ENCODE measurements around the gene SYP. TPM values are rescaled to one million over a fixed set of nuclear protein-coding genes. Genes with fewer than 3 reads are reported as not detected.
A peak's percentile ranks its signal among the peaks of the same experiment; 100 is the strongest.

Gene SYP
- total and polyA plus RNA-seq, 4 donors = 0.30 to 0.67 (median 0.47) TPM

DNA sequence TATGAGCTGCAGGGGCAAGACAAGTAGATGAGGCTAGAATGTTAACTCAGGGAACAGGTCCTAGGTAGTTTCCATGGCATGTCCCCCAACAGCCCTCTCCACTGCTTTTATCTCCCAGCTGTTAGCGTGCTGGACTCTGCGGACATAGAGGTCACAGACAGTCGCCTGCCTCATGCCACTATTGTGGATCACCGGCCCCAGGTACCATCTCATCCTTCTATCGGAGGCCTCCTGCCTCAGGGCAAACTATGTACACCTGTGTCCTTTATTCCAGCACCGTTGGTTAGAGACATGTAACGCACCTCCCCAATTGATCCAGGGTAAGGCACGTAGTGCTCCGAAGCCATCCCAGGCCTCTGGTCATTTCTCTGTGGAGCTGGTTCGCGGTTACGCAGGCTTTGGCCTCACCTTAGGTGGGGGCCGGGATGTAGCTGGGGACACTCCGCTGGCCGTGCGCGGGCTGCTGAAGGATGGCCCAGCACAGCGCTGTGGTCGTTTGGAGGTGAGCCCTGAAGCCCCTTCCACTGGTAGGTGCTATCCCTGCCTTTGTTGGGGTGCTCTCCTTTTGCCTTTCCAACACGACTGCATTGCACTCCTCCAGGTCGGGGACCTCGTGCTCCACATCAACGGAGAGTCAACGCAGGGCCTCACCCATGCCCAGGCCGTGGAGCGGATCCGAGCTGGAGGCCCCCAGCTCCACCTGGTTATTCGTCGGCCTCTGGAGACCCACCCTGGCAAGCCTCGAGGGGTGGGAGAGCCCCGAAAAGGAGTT, 35.2 kb downstream of the SYP start:
- no peak for DNase-seq (ENCODE audit: low spot score)
- no peak for TF ChIP-seq RAD21 (IDR thresholded peaks at IDR 0.05)
- no peak for TF ChIP-seq FOXA1 (IDR thresholded peaks at IDR 0.05)
- TF ChIP-seq NR2F2 (IDR thresholded peaks at IDR 0.05) = no peak
- no peak for TF ChIP-seq TAF1 (conservative IDR thresholded peaks at IDR 0.05)
- no peak for TF ChIP-seq HNF4G (IDR thresholded peaks at IDR 0.05)
- no peak for TF ChIP-seq CTCF (IDR thresholded peaks at IDR 0.05; ENCODE audit: low read depth, low read length, missing input control)
- TF ChIP-seq, protein P1, sequence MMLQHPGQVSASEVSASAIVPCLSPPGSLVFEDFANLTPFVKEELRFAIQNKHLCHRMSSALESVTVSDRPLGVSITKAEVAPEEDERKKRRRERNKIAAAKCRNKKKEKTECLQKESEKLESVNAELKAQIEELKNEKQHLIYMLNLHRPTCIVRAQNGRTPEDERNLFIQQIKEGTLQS (IDR thresholded peaks at IDR 0.05) = no peak
- TF ChIP-seq HNF4A (conservative IDR thresholded peaks at IDR 0.05) = no peak
- no peak for TF ChIP-seq RXRA (IDR thresholded peaks at IDR 0.05)
- Histone ChIP-seq H3K27me3 (ENCODE audit: control insufficient read depth in 4 of 4, insufficient read depth in 4 of 4, low read length in 3 of 4) (no peaks in the 10 kb centered on the region), H3K27ac (ENCODE audit: low read depth in 1 of 2, low read length in 2 of 2) (peak overlapping the region; percentile 95), H3K36me3 (ENCODE audit: control insufficient read depth in 4 of 4, insufficient read depth in 3 of 4, low read depth in 1 of 4, low read length in 3 of 4) (no peaks in the 10 kb centered on the region), H3K9me3 (ENCODE audit: control insufficient read depth in 4 of 4, low read length in 3 of 4) (no peaks in the 10 kb centered on the region), H3K4me3 (ENCODE audit: low read depth in 1 of 3, low read length in 3 of 3) (no peak overlapping the region), H3K4me1 (ENCODE audit: control insufficient read depth in 4 of 4, insufficient read depth in 4 of 4, low read length in 3 of 4) (peaks cover 0 to 4% (median 2%) of the 10 kb centered on the region in 4 donors), H3K9ac (ENCODE audit: low read depth in 1 of 2, low read length in 2 of 2) (no peak overlapping the region)
- WGBS = 88% methylated on average over 31 of the region's 31 CpGs

DNA sequence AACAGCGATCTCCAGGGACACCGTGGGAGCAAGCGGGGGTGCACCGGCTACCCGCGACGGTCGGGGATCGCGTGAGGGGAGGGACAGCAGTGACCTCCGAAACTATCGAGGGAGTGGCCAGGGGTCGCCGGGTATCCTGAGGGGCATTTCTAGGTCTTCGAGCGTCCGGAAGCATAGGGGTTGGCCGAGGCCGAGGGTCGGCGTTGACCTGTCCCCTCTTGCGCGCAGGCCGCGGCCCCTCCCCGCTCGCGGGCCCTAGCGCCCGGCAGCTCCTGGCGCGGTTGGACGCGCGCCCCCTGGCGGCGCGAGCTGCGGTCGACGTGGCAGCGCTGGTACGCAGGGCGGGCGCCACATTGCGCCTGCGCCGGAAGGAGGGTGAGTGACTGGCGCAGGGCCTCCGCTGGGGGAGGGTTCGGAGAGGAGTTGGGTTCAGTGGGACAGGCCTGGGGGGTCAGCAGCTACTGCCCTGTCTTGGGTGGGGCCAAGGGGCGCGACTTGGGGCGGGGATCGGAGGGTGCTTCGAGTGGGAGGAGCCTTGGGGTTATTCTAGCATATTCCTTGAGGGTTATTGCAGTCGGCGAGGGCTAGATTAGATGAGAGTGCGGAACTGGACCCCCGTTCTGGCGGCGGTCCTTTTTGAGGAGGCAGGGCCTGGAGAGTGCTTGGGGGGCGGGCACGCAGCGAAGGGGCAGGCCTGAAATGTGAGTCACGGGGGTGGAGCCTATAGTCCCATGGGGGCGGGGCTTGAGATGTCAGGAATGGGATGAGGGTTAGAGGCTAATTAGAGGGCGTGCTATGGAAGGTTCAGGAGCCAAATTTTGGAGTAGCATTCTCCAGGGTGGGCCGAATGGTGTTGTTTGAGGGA, 36.2 kb downstream of the SYP start:
- H3K4me1 ChIP-seq (ENCODE audit: control insufficient read depth in 4 of 4, insufficient read depth in 4 of 4, low read length in 3 of 4) = peaks cover 0 to 4% (median 2%) of the 10 kb centered on the region in 4 donors
- H3K27ac ChIP-seq (ENCODE audit: low read depth in 1 of 2, low read length in 2 of 2) = peak overlapping the region; percentile 95
- DNase-seq (ENCODE audit: low spot score) = peak; percentile 87
- H3K27me3 ChIP-seq (ENCODE audit: control insufficient read depth in 4 of 4, insufficient read depth in 4 of 4, low read length in 3 of 4) = no peaks in the 10 kb centered on the region
- WGBS = under 1% methylated on average over 69 of the region's 69 CpGs
- H3K9me3 ChIP-seq (ENCODE audit: control insufficient read depth in 4 of 4, low read length in 3 of 4) = no peaks in the 10 kb centered on the region
- H3K4me3 ChIP-seq (ENCODE audit: low read depth in 1 of 3, low read length in 3 of 3) = peak overlapping the region; percentile 15 to 50 (median 49)
- H3K36me3 ChIP-seq (ENCODE audit: control insufficient read depth in 4 of 4, insufficient read depth in 3 of 4, low read depth in 1 of 4, low read length in 3 of 4) = no peaks in the 10 kb centered on the region
- TF ChIP-seq RAD21 (IDR thresholded peaks at IDR 0.05) (peak in 1 of 2 donors; percentile 47), RXRA (IDR thresholded peaks at IDR 0.05) (peak; percentile 14 to 20), NR2F2 (IDR thresholded peaks at IDR 0.05) (peak; percentile 31), FOXA1 (IDR thresholded peaks at IDR 0.05) (no peak), SP1 (IDR thresholded peaks at IDR 0.05) (peak; percentile 40), YY1 (IDR thresholded peaks at IDR 0.05) (no peak), CTCF (IDR thresholded peaks at IDR 0.05; ENCODE audit: low read depth, low read length, missing input control) (peak; percentile 77), FOXA2 (IDR thresholded peaks at IDR 0.05) (no peak), TAF1 (conservative IDR thresholded peaks at IDR 0.05) (no peak), HNF4G (IDR thresholded peaks at IDR 0.05) (no peak), GABPA (IDR thresholded peaks at IDR 0.05 in 1 of 2, conservative IDR thresholded peaks at IDR 0.05 in 1 of 2) (no peak), EGR1 (IDR thresholded peaks at IDR 0.05; ENCODE audit: low read depth in 2 of 2) (no peak), JUND (IDR thresholded peaks at IDR 0.05) (peak; percentile 45 to 52), HNF4A (conservative IDR thresholded peaks at IDR 0.05) (peak in 1 of 2 donors; percentile 19)
- TF ChIP-seq, protein P2, sequence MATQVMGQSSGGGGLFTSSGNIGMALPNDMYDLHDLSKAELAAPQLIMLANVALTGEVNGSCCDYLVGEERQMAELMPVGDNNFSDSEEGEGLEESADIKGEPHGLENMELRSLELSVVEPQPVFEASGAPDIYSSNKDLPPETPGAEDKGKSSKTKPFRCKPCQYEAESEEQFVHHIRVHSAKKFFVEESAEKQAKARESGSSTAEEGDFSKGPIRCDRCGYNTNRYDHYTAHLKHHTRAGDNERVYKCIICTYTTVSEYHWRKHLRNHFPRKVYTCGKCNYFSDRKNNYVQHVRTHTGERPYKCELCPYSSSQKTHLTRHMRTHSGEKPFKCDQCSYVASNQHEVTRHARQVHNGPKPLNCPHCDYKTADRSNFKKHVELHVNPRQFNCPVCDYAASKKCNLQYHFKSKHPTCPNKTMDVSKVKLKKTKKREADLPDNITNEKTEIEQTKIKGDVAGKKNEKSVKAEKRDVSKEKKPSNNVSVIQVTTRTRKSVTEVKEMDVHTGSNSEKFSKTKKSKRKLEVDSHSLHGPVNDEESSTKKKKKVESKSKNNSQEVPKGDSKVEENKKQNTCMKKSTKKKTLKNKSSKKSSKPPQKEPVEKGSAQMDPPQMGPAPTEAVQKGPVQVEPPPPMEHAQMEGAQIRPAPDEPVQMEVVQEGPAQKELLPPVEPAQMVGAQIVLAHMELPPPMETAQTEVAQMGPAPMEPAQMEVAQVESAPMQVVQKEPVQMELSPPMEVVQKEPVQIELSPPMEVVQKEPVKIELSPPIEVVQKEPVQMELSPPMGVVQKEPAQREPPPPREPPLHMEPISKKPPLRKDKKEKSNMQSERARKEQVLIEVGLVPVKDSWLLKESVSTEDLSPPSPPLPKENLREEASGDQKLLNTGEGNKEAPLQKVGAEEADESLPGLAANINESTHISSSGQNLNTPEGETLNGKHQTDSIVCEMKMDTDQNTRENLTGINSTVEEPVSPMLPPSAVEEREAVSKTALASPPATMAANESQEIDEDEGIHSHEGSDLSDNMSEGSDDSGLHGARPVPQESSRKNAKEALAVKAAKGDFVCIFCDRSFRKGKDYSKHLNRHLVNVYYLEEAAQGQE (IDR thresholded peaks at IDR 0.05) = no peak
- TF ChIP-seq, protein P3, sequence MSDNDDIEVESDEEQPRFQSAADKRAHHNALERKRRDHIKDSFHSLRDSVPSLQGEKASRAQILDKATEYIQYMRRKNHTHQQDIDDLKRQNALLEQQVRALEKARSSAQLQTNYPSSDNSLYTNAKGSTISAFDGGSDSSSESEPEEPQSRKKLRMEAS (IDR thresholded peaks at IDR 0.05) = no peak
- TF ChIP-seq, protein P1 (IDR thresholded peaks at IDR 0.05) = no peak
- TF ChIP-seq, protein P4, sequence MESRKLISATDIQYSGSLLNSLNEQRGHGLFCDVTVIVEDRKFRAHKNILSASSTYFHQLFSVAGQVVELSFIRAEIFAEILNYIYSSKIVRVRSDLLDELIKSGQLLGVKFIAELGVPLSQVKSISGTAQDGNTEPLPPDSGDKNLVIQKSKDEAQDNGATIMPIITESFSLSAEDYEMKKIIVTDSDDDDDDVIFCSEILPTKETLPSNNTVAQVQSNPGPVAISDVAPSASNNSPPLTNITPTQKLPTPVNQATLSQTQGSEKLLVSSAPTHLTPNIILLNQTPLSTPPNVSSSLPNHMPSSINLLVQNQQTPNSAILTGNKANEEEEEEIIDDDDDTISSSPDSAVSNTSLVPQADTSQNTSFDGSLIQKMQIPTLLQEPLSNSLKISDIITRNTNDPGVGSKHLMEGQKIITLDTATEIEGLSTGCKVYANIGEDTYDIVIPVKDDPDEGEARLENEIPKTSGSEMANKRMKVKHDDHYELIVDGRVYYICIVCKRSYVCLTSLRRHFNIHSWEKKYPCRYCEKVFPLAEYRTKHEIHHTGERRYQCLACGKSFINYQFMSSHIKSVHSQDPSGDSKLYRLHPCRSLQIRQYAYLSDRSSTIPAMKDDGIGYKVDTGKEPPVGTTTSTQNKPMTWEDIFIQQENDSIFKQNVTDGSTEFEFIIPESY (IDR thresholded peaks at IDR 0.05) = no peak
- peak overlapping the region in 1 of 2 donors; percentile 63 for H3K9ac ChIP-seq (ENCODE audit: low read depth in 1 of 2, low read length in 2 of 2)
